ENCODE measurements around the gene SELENOS.
A peak's percentile ranks its signal among the peaks of the same experiment; 100 is the strongest.

Gene SELENOS

GRCh38 chr15:101237251-101237650 lies 40.0 kb downstream of the SELENOS start:
- no peak overlapping the region for H3K4me3 ChIP-seq (ENCODE audit: low read length)
- DNase-seq (ENCODE audit: low read depth) = no peak
- TF ChIP-seq, protein P1, sequence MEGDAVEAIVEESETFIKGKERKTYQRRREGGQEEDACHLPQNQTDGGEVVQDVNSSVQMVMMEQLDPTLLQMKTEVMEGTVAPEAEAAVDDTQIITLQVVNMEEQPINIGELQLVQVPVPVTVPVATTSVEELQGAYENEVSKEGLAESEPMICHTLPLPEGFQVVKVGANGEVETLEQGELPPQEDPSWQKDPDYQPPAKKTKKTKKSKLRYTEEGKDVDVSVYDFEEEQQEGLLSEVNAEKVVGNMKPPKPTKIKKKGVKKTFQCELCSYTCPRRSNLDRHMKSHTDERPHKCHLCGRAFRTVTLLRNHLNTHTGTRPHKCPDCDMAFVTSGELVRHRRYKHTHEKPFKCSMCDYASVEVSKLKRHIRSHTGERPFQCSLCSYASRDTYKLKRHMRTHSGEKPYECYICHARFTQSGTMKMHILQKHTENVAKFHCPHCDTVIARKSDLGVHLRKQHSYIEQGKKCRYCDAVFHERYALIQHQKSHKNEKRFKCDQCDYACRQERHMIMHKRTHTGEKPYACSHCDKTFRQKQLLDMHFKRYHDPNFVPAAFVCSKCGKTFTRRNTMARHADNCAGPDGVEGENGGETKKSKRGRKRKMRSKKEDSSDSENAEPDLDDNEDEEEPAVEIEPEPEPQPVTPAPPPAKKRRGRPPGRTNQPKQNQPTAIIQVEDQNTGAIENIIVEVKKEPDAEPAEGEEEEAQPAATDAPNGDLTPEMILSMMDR (IDR thresholded peaks at IDR 0.05; ENCODE audit: insufficient read depth, low read depth, low read length, missing control alignments) = no peak

- TF ChIP-seq, protein P1 (IDR thresholded peaks at IDR 0.05; ENCODE audit: insufficient read depth, low read depth, low read length, missing control alignments) = no peak
- no peak overlapping the region for H3K4me3 ChIP-seq (ENCODE audit: low read length)
- DNase-seq (ENCODE audit: low read depth) = peak; percentile 57
Measured at GRCh38 chr15:101233651-101234280, 43.5 kb downstream of the SELENOS start.

GRCh38 chr15:101232677-101233076 lies 44.6 kb downstream of the SELENOS start:
- TF ChIP-seq, protein P1 (IDR thresholded peaks at IDR 0.05; ENCODE audit: insufficient read depth, low read depth, low read length, missing control alignments) = no peak
- no peak for DNase-seq (ENCODE audit: low read depth)
- H3K4me3 ChIP-seq (ENCODE audit: low read length) = no peak overlapping the region

DNA sequence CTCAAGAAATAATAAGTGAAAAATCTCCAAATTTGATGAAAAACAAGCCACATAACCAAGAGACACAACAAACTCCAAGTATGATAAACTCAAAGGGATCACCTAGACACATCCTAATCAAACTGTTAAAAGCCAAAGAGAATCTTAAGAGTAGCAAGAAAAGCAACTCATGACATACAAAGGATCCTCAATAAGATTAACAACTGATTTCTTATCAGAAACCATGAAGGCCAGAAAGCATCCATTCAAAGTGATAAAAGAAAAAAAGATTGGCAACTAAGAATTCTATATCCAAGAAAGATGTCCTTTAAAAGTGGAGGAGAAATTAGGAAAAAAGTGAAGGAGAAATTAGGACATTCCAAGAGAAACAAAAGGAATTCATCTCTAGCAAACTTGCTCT lies 49.0 kb downstream of the SELENOS start:
- no peak overlapping the region for H3K4me3 ChIP-seq (ENCODE audit: low read length)
- no peak for DNase-seq (ENCODE audit: low read depth)
- TF ChIP-seq, protein P1 (IDR thresholded peaks at IDR 0.05; ENCODE audit: insufficient read depth, low read depth, low read length, missing control alignments) = no peak

DNA sequence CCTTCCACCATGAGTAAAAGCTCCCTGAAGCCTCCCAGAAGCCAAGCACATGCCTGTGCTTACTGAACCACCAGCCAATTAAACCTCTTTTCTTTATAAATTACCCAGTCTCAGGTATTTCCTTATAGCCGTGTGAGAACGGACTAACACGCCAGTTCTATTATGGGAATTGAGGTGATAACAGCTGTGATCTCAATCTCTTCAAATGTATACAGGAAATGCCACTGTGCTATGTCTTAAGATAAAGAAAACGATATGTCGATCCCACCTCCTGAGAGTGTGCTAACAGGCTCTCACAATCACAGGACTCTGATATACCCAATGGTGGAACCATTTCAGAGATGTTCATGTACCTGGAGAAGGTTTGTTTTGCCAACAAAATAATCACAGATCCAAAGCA lies 51.6 kb downstream of the SELENOS start:
- TF ChIP-seq, protein P1 (IDR thresholded peaks at IDR 0.05; ENCODE audit: insufficient read depth, low read depth, low read length, missing control alignments) = no peak
- H3K4me3 ChIP-seq (ENCODE audit: low read length) = no peak overlapping the region
- no peak for DNase-seq (ENCODE audit: low read depth)
